Fibroblast of pulmonary artery (primary cell): Measurements from ENCODE around the gene ABCD1.

ENCODE experiments used
- DNase-seq: peaks from one replicate; pipeline ENCODE4 v3.0.0-alpha.2; 2010; ENCODE audit warnings: low read depth
- H3K4me3 ChIP-seq: replicated peaks from 2 replicates; pipeline ENCODE4 v1.5.1; 2011; ENCODE audit warnings: low read depth, mild to moderate bottlenecking, control low read depth, low read length, moderate library complexity
- CTCF ChIP-seq: IDR thresholded peaks from 2 replicates; pipeline ENCODE4 v1.5.1; 2011; ENCODE audit warnings: mild to moderate bottlenecking, control low read depth, low read length, inconsistent platforms; ENCODE audit errors: missing control alignments

The ABCD1 gene

DNA sequence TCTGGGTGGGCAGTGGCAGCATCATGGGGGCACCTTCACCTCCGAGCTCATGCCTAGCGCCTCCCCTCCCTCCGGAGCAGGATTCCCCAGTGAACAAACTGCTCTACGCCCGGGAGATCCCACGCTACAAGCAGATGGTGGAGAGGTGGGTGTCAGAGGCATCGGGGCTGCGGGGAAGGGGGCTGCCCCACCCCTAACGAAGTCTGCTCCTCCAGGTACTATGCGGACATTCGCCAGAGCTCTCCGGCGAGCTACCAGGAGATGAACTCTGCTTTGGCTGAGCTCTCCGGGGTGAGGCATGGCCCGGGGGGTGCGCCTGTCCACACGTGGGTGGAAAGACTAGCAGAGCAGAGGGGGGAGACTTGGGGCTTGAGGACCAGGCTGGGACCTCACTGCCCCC lies 53.5 kb downstream of the ABCD1 start:
- no peak for DNase-seq
- TF ChIP-seq CTCF: no peak
- no peak overlapping the region for H3K4me3 ChIP-seq

GRCh38 chrX:153778684-153779101 lies 54.0 kb downstream of the ABCD1 start:
- TF ChIP-seq CTCF: no peak
- no peak overlapping the region for H3K4me3 ChIP-seq
- no peak for DNase-seq

DNA sequence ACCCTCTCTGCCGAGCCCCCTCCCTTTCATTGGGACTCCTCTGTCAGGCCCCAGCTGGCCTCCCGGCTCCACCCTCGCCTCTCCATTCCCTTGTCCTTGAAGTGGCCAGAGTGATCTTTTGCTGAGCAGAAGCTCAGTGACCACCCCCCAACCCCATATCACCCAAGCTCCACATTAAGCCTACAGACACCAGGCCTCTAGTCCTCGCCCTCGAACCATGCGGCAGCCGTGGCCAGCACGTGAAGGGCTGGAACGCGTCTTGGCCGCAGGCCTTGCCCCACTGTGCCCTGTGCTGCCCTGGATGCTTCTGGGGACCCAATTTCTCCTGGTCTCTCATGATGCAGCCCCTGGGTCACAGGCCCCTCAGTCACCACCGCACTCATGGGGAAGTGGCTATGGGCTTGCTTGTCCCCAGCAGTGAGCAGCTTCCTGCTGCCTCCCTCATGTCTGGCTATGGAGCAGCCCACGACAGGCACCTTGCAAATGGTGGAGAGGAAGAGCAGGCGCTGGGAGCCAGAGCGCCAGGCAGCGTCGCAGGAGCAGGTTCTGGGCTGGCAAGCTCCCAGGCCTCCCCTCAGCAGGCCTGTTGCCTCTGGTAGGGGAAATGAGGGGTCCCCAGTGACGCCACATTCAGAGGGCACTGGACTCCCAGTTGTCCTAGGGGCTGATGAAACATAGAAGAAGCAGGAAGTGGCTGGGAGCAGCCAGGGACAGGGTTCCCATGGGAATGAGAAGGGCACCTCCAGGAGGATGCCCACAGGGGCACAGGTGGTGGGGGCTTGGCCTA lies 55.4 kb downstream of the ABCD1 start:
- no peak for DNase-seq
- H3K4me3 ChIP-seq: no peak overlapping the region
- no peak for TF ChIP-seq CTCF

GRCh38 chrX:153780678-153781427 lies 56.2 kb downstream of the ABCD1 start, which contains the start of gene SRPK3:
Gene SRPK3 (plus strand): TSS chrX:153781041. CDS start chrX:153781087, 46 bp downstream.
- no peak within 1 kb of the TSS for H3K4me3 ChIP-seq
- DNase-seq: no peak
- TF ChIP-seq CTCF: no peak

- no peak overlapping the region for H3K4me3 ChIP-seq
- TF ChIP-seq CTCF: no peak
- DNase-seq: no peak
These were observed 56.9 kb downstream of the ABCD1 start for GRCh38 chrX:153781428-153782047.

DNA sequence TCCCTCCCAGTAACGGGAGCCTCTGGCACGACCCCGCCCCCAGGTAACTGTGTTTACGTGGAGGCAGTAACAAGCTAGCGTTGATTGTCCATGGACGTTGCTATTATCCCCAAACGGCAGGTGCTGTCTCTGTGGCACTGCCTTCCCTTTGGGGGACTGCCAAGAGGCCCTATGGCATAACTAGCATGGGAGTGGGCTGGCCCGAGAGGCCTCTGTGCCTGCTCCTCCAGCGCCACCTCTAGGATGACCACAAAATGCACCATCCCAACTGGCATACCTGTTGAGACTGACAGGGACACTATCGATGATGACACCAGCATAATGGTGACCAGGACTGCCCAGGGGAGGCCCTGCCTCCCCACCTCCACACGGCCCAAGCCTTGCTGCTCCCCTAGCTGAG lies 57.7 kb downstream of the ABCD1 start:
- TF ChIP-seq CTCF: no peak
- H3K4me3 ChIP-seq: no peak overlapping the region
- no peak for DNase-seq
